Neutrophil (primary cell): ENCODE results near the gene PIP4K2A.

ENCODE experiments used
- H3K27ac ChIP-seq: fragments of 200-600 bp; sonication (generic); 2 replicates; pipeline ENCODE4 v1.5.1; 2016; ENCODE audit warnings: mild to moderate bottlenecking, moderate library complexity
- H3K27me3 ChIP-seq: fragments of 200-600 bp; sonication (generic); 2 replicates; pipeline ENCODE4 v1.6.0; 2016; ENCODE audit warnings: mild to moderate bottlenecking
- H3K36me3 ChIP-seq: fragments of 200-600 bp; sonication (generic); 2 replicates; pipeline ENCODE4 v1.5.1; 2017
- H3K4me1 ChIP-seq, 2 experiments: fragments of 200-600 bp in 1 of 2; sonication (generic) in 1 of 2; 1 replicate in 1 of 2; 2 replicates in 1 of 2; pipeline versions ENCODE4 v1.5.1 to v1.6.1; 2013 to 2016; ENCODE audit warnings: low read depth in 1 of 2, low read length in 1 of 2, mild to moderate bottlenecking in 1 of 2, moderate library complexity in 1 of 2; ENCODE audit not compliant: control insufficient read depth in 1 of 2, insufficient read depth in 1 of 2
- H3K4me3 ChIP-seq, 2 experiments: fragments of 200-600 bp in 1 of 2; sonication (generic) in 1 of 2; 1 replicate in 1 of 2; 2 replicates in 1 of 2; pipeline ENCODE4 v1.5.1; 2013 to 2016; ENCODE audit warnings: low read depth in 1 of 2, low read length in 1 of 2, mild to moderate bottlenecking in 1 of 2, moderate library complexity in 1 of 2
- H3K9me3 ChIP-seq: fragments of 200-600 bp; sonication (generic); 2 replicates; pipeline ENCODE4 v1.5.1; 2016
- CTCF ChIP-seq: fragments of 200-600 bp; sonication (generic); IDR thresholded peaks from 2 replicates; pipeline ENCODE4 v1.5.1; 2016; ENCODE audit warnings: antibody characterized with exemption

Gene PIP4K2A

GRCh38 chr10:22649994-22650393, 64.4 kb downstream of the PIP4K2A start:
- Histone ChIP-seq H3K36me3 (no peaks in the 10 kb centered on the region), H3K9me3 (no peaks in the 10 kb centered on the region), H3K4me3 (no peak overlapping the region), H3K4me1 (peaks cover 69 to 73% of the 10 kb centered on the region in 2 experiments), H3K27ac (no peak overlapping the region), H3K27me3 (no peaks in the 10 kb centered on the region)
- no peak for TF ChIP-seq CTCF

- TF ChIP-seq CTCF, result no peak
- Histone ChIP-seq H3K27me3 (no peaks in the 10 kb centered on the region), H3K9me3 (no peaks in the 10 kb centered on the region), H3K4me1 (peaks cover 68 to 73% of the 10 kb centered on the region in 2 experiments), H3K36me3 (no peaks in the 10 kb centered on the region), H3K4me3 (no peak overlapping the region), H3K27ac (peak overlapping the region; percentile 5)
These were observed 65.0 kb downstream of the PIP4K2A start for GRCh38 chr10:22649390-22649841.

- no peaks in the 10 kb centered on the region for H3K9me3 ChIP-seq
- TF ChIP-seq CTCF, result no peak
- no peaks in the 10 kb centered on the region for H3K27me3 ChIP-seq
- H3K36me3 ChIP-seq, result no peaks in the 10 kb centered on the region
- H3K4me1 ChIP-seq, result peaks cover 65 to 75% of the 10 kb centered on the region in 2 experiments
- no peak overlapping the region for H3K27ac ChIP-seq
- no peak overlapping the region for H3K4me3 ChIP-seq
These were observed 65.8 kb downstream of the PIP4K2A start for GRCh38 chr10:22648547-22648961.

- H3K4me1 ChIP-seq, result peaks cover 52 to 62% of the 10 kb centered on the region in 2 experiments
- no peak overlapping the region for H3K27ac ChIP-seq
- H3K9me3 ChIP-seq, result no peaks in the 10 kb centered on the region
- no peaks in the 10 kb centered on the region for H3K27me3 ChIP-seq
- no peak overlapping the region for H3K4me3 ChIP-seq
- H3K36me3 ChIP-seq, result no peaks in the 10 kb centered on the region
- TF ChIP-seq CTCF, result no peak
These were observed 67.1 kb downstream of the PIP4K2A start for GRCh38 chr10:22647244-22647643.

- H3K4me3 ChIP-seq, result no peak overlapping the region
- H3K4me1 ChIP-seq, result peaks cover 43 to 54% of the 10 kb centered on the region in 2 experiments
- H3K27ac ChIP-seq, result peak overlapping the region; percentile 20
These were observed 68.0 kb downstream of the PIP4K2A start for GRCh38 chr10:22646388-22646853.

More at GRCh38 chr10:22646388-22646853, 68.0 kb downstream of the PIP4K2A start:
- H3K27me3 ChIP-seq, result no peaks in the 10 kb centered on the region
- no peak for TF ChIP-seq CTCF
- no peaks in the 10 kb centered on the region for H3K9me3 ChIP-seq
- H3K36me3 ChIP-seq, result no peaks in the 10 kb centered on the region
